NCI-H82 treated with DMSO at 0.1 percent for 48 hours (cell line): ENCODE data around the gene ATP6V0C.

ENCODE experiments used
- DNase-seq: peaks from one replicate; lab custom pipeline; 2025; ENCODE audit not compliant: unreplicated experiment; lab: John Stamatoyannopoulos, UW

ATP6V0C gene

GRCh38 chr16:2490190-2491105 is 23.3 kb upstream of the ATP6V0C start:
- no peak for DNase-seq

- DNase-seq: no peak
Observed at GRCh38 chr16:2492292-2492691, 21.5 kb upstream of the ATP6V0C start.

GRCh38 chr16:2493605-2494004 is 20.1 kb upstream of the ATP6V0C start:
- DNase-seq: no peak

GRCh38 chr16:2494616-2495015 is 19.1 kb upstream of the ATP6V0C start:
- DNase-seq: no peak

GRCh38 chr16:2495041-2495440 is 18.7 kb upstream of the ATP6V0C start:
- DNase-seq: no peak

- DNase-seq: no peak
Observed at GRCh38 chr16:2496223-2497115, 17.3 kb upstream of the ATP6V0C start.

- no peak for DNase-seq
Observed at GRCh38 chr16:2497116-2497630, 16.6 kb upstream of the ATP6V0C start.

- no peak for DNase-seq
Observed at GRCh38 chr16:2497695-2498484, 15.9 kb upstream of the ATP6V0C start.

- no peak for DNase-seq
Observed at GRCh38 chr16:2498531-2499253, 15.1 kb upstream of the ATP6V0C start.

- no peak for DNase-seq
Observed at GRCh38 chr16:2499454-2499853, 14.3 kb upstream of the ATP6V0C start.

- DNase-seq: no peak
Observed at GRCh38 chr16:2499890-2500429, 13.8 kb upstream of the ATP6V0C start.

GRCh38 chr16:2500430-2500917 is 13.3 kb upstream of the ATP6V0C start:
- no peak for DNase-seq

- DNase-seq: peak; percentile 83
Observed at GRCh38 chr16:2500918-2501750, 12.6 kb upstream of the ATP6V0C start.

- DNase-seq: no peak
Observed at GRCh38 chr16:2501946-2502895, 11.5 kb upstream of the ATP6V0C start.

- DNase-seq: no peak
Observed at GRCh38 chr16:2505695-2506094, 8.1 kb upstream of the ATP6V0C start.

GRCh38 chr16:2507052-2507659 is 6.6 kb upstream of the ATP6V0C start:
- DNase-seq: no peak

GRCh38 chr16:2507665-2508064 is 6.1 kb upstream of the ATP6V0C start:
- DNase-seq: no peak
